ENCODE data around the gene FBLN7. TPM values are rescaled to one million over a fixed set of nuclear protein-coding genes. Genes with fewer than 3 reads are reported as not detected.
"Not testable (repeated sequence)": the region's sequence is repeated elsewhere in the genome, so short reads cannot be mapped to it uniquely, and the experiment has no call there.

FBLN7 gene
- total RNA-seq, 6 experiments from 2014 or later = 1.9 to 8.0 (median 7.2) TPM

- H3K9me3 Mint-ChIP-seq = peaks cover 23% of the 10 kb centered on the region
- no peaks in the 10 kb centered on the region for H3K4me1 Mint-ChIP-seq (ENCODE audit: low read depth)
- TF ChIP-seq, protein P1, sequence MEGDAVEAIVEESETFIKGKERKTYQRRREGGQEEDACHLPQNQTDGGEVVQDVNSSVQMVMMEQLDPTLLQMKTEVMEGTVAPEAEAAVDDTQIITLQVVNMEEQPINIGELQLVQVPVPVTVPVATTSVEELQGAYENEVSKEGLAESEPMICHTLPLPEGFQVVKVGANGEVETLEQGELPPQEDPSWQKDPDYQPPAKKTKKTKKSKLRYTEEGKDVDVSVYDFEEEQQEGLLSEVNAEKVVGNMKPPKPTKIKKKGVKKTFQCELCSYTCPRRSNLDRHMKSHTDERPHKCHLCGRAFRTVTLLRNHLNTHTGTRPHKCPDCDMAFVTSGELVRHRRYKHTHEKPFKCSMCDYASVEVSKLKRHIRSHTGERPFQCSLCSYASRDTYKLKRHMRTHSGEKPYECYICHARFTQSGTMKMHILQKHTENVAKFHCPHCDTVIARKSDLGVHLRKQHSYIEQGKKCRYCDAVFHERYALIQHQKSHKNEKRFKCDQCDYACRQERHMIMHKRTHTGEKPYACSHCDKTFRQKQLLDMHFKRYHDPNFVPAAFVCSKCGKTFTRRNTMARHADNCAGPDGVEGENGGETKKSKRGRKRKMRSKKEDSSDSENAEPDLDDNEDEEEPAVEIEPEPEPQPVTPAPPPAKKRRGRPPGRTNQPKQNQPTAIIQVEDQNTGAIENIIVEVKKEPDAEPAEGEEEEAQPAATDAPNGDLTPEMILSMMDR (IDR thresholded peaks at IDR 0.05) = no peak
- H3K27ac Mint-ChIP-seq = no peak overlapping the region
- H3K27me3 Mint-ChIP-seq (ENCODE audit: insufficient read depth) = peaks cover 9% of the 10 kb centered on the region; the same call in 1 of the 2 replicates
- peak; percentile 8 for DNase-seq
- H3K36me3 Mint-ChIP-seq (ENCODE audit: low read depth) = peaks cover 20% of the 10 kb centered on the region
- no peak overlapping the region for H3K4me3 Mint-ChIP-seq
Measured at GRCh38 chr2:112204411-112204810, 66.2 kb downstream of the FBLN7 start.

DNA sequence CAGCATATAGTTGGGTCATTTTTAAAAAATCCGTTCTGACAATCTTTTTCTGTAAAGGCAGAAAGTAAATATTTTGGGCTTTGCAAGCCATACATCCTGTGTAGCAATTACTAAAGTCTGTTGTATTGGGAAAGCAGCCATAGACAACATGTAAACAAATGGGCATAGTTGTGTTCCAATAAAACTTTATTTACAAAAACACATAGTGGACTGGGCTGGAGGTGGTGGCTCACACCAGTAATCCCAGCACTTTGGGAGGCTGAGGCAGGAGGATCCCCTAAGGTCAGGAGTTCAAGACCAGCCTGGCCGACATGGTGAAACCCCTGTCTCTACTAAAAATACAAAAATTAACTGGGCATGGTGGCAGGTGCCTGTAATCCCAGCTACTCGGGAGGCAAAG lies 69.7 kb downstream of the FBLN7 start:
- Mint-ChIP-seq H3K9me3 (peaks cover 21% of the 10 kb centered on the region), H3K36me3 (ENCODE audit: low read depth) (peaks cover 23% of the 10 kb centered on the region)
- H3K4me1 Mint-ChIP-seq (ENCODE audit: low read depth); DNase-seq; H3K27me3 Mint-ChIP-seq (ENCODE audit: insufficient read depth); H3K4me3 Mint-ChIP-seq; H3K27ac Mint-ChIP-seq: not testable (repeated sequence)

GRCh38 chr2:112216167-112216566 lies 78.0 kb downstream of the FBLN7 start:
- TF ChIP-seq, protein P1 (IDR thresholded peaks at IDR 0.05) = peak; percentile 55; the same call in 1 of the 2 replicates
- peak; percentile 8 for DNase-seq
- no peak overlapping the region for H3K27ac Mint-ChIP-seq
- H3K9me3 Mint-ChIP-seq = peaks cover 9% of the 10 kb centered on the region
- H3K27me3 Mint-ChIP-seq (ENCODE audit: insufficient read depth) = no peaks in the 10 kb centered on the region
- H3K4me3 Mint-ChIP-seq = no peak overlapping the region
- H3K4me1 Mint-ChIP-seq (ENCODE audit: low read depth) = no peaks in the 10 kb centered on the region
- peaks cover 14% of the 10 kb centered on the region for H3K36me3 Mint-ChIP-seq (ENCODE audit: low read depth)

DNA sequence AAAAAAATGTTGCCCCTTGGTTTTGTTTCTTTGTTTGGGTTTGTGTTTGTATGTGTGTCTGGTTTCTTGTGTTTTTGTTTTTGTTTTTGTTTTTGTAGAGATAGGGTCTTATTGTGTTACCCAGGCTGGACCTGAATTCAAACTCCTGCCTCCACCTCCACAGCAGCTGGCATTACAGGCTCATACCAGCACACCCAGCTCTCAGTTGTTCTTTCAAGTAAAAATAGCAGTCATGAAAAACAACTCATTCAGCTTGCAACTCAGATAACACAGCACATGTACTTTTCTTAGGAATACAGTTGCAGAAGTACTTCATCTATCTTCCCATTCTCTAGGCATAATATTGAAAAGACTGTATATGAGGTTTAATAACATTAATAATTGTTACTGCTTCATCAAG lies 79.7 kb downstream of the FBLN7 start:
- no peaks in the 10 kb centered on the region for H3K27me3 Mint-ChIP-seq (ENCODE audit: insufficient read depth)
- DNase-seq = no peak
- peaks cover 17% of the 10 kb centered on the region for H3K9me3 Mint-ChIP-seq
- H3K27ac Mint-ChIP-seq = no peak overlapping the region
- H3K36me3 Mint-ChIP-seq (ENCODE audit: low read depth) = peaks cover 23% of the 10 kb centered on the region
- H3K4me3 Mint-ChIP-seq = no peak overlapping the region
- TF ChIP-seq, protein P1 (IDR thresholded peaks at IDR 0.05) = no peak
- no peaks in the 10 kb centered on the region for H3K4me1 Mint-ChIP-seq (ENCODE audit: low read depth)

GRCh38 chr2:112220186-112220585 lies 82.0 kb downstream of the FBLN7 start:
- no peak for DNase-seq
- Mint-ChIP-seq H3K27ac (no peak overlapping the region), H3K27me3 (ENCODE audit: insufficient read depth) (no peaks in the 10 kb centered on the region), H3K4me1 (ENCODE audit: low read depth) (no peaks in the 10 kb centered on the region), H3K9me3 (peaks cover 17% of the 10 kb centered on the region), H3K36me3 (ENCODE audit: low read depth) (peaks cover 23% of the 10 kb centered on the region), H3K4me3 (no peak overlapping the region)
- TF ChIP-seq, protein P1 (IDR thresholded peaks at IDR 0.05) = no peak

DNA sequence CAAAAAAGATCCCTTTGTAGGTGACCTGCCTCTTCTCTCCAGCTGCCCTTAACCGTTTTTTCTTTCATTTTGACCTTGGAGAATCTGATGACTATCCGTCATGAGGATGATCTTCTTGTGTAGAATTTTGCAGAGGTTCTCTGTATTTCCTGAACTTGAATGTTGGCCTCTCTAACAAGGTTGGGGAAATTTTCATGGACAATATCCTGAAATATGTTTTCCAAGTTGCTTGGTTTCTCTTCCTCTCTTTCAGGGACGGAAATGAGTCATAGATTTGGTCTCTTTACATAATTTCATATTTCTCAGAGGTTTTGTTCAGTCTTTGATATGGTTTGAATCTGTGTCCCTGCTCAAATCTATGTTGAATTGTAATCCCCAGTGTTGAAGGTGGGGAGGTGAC lies 82.6 kb downstream of the FBLN7 start:
- H3K27me3 Mint-ChIP-seq (ENCODE audit: insufficient read depth) = no peaks in the 10 kb centered on the region
- TF ChIP-seq, protein P1 (IDR thresholded peaks at IDR 0.05) = no peak
- DNase-seq = no peak
- no peaks in the 10 kb centered on the region for H3K4me1 Mint-ChIP-seq (ENCODE audit: low read depth)
- peaks cover 17% of the 10 kb centered on the region for H3K9me3 Mint-ChIP-seq
- H3K4me3 Mint-ChIP-seq = no peak overlapping the region
- peaks cover 23% of the 10 kb centered on the region for H3K36me3 Mint-ChIP-seq (ENCODE audit: low read depth)
- H3K27ac Mint-ChIP-seq = no peak overlapping the region
